NCI-H2107 (cell line): Measurements from ENCODE around the gene SERPINB1.
"Not testable (repeated sequence)": the region's sequence is repeated elsewhere in the genome, so short reads cannot be mapped to it uniquely, and the experiment has no call there.

Experiments used
- DNase-seq: peaks from one replicate; lab custom pipeline; 2025; lab: John Stamatoyannopoulos, UW

The SERPINB1 gene

GRCh38 chr6:2841264-2842138, at the start of gene SERPINB1:
Gene SERPINB1, minus strand, starts transcription at chr6:2841863. Its CDS starts 1,277 bp downstream, at chr6:2840586.
- DNase-seq, result peak; percentile 54

GRCh38 chr6:2890976-2891767, 49.5 kb upstream of the SERPINB1 start:
- no peak for DNase-seq

- DNase-seq, result no peak
Observed at GRCh38 chr6:2885967-2886735, 44.5 kb upstream of the SERPINB1 start.

- no peak for DNase-seq
Observed at GRCh38 chr6:2884804-2885203, 43.1 kb upstream of the SERPINB1 start.

GRCh38 chr6:2883673-2884072, 42.0 kb upstream of the SERPINB1 start:
- DNase-seq, result no peak

- DNase-seq, result no peak
Observed at GRCh38 chr6:2881423-2881822, 39.8 kb upstream of the SERPINB1 start.

GRCh38 chr6:2880156-2880555, 38.5 kb upstream of the SERPINB1 start:
- not testable (repeated sequence) for DNase-seq

- no peak for DNase-seq
Observed at GRCh38 chr6:2877960-2878359, 36.3 kb upstream of the SERPINB1 start.

GRCh38 chr6:2877057-2877882, 35.6 kb upstream of the SERPINB1 start:
- no peak for DNase-seq

- no peak for DNase-seq
Observed at GRCh38 chr6:2876210-2877056, 34.8 kb upstream of the SERPINB1 start.

- DNase-seq, result no peak
Observed at GRCh38 chr6:2875359-2876191, 33.9 kb upstream of the SERPINB1 start.

GRCh38 chr6:2873643-2874042, 32.0 kb upstream of the SERPINB1 start:
- DNase-seq, result no peak

GRCh38 chr6:2872423-2873358, 31.0 kb upstream of the SERPINB1 start:
- DNase-seq, result no peak

GRCh38 chr6:2871953-2872352, 30.3 kb upstream of the SERPINB1 start:
- no peak for DNase-seq

- DNase-seq, result no peak
Observed at GRCh38 chr6:2871102-2871501, 29.4 kb upstream of the SERPINB1 start.

- DNase-seq, result no peak
Observed at GRCh38 chr6:2870046-2870636, 28.5 kb upstream of the SERPINB1 start.

- no peak for DNase-seq
Observed at GRCh38 chr6:2868637-2869036, 27.0 kb upstream of the SERPINB1 start.
